Cerebellar nuclear complex (tissue), 1 donor: ENCODE results near the gene CLDN10.
"Not testable (repeated sequence)": the region's sequence is repeated elsewhere in the genome, so short reads cannot be mapped to it uniquely, and the experiment has no call there.

Experiments used
- DNase-seq, 2 experiments: peaks; one replicate each; lab custom pipeline; 2025; lab: John Stamatoyannopoulos, UW

CLDN10 gene

DNA sequence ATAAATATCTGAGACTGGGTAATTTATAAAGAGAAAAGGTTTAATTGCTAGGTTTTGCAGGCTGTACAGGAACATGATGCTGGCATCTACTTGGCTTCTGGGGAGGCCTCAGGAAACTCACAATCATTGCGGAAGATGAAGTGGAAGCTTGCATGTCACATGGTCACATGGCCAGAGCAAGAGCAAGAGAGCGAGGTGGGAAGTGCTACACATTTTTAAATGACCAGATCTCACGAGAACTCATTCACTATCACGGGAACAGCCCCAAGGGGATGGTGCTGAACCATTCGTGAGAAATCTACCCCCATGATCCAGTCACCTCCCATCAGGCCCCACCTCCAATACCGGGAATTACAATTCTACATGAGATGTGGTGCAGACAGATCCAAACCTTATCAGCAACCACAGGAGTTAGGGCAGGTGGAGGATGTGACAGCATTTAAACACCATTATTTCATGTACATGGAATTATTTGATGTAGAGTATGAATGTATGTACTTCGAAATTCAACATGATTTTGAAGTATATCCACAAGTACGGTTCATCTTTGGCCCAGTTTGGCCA lies 10.5 kb upstream of the CLDN10 start:
- no peak for DNase-seq

DNA sequence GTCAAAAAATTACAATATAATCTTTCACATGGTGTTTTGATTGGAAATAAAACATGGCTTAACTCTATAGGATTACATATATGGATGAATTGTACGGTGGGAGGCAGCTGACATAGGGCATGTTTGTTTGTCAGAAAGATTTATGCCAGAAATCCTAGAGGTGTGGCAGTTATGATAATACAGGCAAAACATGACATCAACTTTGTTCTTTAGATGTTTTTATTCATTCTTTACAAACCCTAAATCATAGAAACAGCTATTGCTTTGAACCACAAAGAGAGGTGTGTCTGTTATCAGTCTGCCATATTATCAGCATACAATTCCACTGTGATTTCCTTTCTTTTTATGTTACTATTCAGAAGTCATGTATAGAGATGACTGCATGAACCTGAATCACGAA lies 8.2 kb upstream of the CLDN10 start:
- DNase-seq, result no peak

DNA sequence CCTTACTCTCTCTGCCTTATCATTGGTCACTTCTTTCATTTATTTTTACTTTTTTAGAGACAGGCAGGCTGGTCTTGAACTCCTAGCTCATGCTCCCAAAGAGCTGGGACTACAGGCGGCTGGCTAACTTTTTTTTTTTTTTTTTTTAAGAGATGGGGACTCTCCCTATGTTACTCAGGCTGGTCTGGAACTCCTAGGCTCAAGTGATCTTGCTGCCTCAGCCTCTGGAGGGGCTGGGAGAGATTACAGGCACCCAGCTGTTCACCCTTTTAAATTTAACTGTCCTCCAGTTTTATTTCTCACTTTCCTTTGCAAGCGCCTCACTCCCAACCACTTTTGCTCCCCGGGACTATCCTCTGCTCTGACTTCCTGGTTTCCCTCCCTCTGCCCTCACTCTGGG lies 5.6 kb upstream of the CLDN10 start:
- DNase-seq, result no peak

DNA sequence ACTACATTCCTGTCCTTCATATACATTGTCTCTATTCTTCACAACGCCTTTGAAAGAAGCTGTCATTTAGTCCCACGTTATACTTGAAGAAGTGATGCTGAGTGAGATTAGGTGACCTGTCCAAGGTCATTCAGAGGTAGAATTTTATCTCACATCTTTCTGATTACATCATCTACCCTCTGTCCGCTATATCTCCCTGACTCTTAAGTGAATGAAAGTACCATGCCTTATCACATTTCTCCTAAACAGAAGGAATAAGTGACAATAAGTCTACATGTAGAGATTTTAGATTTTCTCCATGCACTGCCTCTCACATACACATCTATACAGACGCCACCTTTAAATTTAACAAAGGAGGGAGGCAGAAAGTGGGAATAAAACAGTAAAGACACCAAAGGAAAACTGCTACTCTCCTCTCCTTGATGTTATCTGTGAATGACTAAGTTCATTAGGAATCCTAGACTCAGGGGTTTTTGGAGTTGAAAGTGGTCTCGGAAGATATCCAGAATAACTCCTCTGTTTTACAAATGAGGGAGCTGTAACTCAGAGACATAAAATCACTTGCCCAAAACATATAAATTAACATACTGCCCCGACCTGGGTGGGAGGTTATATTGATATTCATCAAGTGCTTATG lies 4.9 kb upstream of the CLDN10 start:
- no peak for DNase-seq

DNA sequence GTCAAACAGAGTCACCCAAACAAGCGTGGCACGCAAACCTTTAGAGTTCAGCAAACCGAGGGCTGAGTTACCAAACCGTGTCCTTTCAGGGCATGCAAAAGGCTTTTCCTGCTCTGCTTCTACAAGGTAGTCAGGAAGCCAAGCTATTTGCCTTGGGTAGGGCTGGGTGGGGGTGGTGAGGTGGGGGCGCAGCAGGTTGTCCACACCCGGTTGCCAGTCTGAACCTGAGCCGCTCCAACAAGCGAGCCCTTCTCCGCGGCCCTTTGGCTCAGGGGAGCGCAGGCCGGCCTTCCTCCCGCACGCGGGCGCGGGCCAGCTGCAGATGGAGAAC lies 347 bp upstream of the CLDN10 start:
- DNase-seq, result no peak

DNA sequence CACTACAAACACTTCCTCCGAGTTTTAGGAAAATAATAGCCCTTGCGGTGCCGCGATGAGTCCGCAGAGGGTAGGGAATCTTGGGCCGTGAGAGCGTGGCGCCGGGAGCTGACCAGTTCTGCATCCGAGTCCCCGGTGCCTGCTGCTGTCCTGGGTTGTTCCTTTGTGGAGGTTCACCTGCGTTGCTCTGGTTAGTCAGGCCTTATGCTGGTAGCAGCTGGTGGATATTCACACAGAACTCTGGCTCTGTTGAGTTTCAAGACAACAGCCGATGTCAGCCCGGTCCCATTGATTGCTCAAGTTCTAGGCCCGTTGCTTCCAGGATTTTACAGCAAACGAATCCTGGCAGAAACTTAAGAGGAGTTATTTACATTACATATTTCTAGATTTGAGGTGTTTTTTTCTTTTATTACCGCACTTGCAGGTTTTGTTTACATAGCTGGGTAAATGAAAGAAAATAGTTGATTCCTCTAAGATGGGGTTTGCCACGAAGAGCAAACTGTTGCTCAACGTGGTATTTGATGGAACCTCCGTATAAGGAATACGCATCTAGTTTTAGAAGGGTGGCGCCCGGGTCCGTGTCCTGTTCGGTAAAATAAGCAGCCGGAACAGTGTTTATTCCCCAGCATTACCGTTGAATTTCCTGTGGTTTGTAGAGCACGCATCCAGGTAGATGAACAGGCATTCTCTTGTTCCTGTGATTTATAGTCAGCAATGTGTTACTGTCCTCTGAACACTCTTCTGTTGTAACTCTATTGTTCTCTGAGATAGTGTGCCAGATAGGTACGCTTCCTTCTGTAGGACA lies 1.3 kb downstream of the CLDN10 start:
- DNase-seq, result no peak

DNA sequence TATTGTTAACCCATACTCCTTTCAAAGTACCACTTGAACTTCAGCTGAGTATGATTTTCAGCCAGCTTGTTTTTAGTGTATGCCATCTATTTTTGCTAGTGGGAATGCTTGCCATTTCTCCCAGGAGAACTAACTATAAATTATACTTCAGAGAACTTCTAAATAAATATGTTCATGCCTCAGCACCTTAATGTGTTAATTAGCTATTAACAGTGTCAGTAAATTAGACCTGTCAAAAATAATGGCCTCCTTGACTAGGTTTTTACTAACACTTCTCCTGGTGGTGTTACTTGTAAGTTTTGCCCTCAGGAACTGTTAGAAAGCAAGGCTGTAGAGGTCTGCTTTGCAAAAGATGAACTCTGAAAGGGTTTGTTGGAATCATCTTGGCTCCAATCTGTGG lies 4.5 kb downstream of the CLDN10 start:
- DNase-seq, result no peak

DNA sequence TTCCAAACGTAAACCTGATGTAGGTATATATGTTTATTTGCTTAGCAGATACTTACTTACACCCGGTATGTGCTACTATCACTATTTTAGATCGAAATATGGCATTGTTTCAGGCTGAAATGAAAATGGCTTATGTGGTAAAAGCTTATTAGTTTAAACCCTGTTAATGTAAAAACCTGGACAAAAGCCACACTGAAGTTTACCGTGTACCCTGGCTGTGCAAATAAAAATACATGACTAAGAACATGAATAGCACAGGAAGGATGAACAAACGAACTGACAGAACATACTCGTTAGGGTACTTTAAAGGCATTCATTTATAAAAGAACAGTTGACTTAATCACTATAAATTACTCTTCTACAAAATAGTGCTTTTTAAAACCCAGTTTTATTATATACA lies 6.6 kb downstream of the CLDN10 start:
- DNase-seq, result no peak

DNA sequence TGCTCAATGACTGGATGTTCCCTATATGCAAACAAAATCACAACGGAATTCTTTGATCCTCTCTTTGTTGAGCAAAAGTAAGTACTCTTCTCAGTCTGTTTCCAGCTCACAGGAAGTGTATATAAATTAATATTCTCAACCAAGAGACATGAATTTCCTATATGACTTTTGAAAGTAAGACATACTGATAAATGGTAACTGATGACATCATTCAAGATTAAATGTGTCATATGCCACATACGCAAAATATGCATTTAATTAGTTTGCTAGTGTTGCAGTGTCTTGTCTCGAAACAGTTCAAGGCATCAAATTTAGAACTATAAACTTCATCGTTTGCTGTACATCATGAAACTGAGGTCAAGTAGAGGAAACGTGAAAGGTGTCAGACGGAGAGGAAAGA lies 7.9 kb downstream of the CLDN10 start:
- no peak for DNase-seq

DNA sequence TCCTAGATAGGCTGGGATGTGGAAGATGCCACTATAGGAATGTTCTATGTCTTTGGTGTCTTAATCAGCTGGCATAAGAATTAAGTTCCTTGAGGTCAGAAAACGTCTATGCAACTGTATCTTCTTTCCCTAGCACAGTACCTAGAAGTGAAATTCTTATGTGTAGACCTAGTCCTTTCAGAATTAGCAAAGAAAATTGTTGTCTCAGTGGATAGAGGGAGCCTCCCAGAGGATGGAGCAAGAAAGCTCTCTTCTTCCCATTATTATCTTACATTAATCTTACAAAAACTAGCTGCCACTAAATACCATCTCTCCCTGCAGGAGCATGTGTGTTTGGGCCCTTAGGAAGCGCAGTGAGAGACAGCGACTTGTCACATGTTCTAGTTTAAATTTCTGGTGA lies 11.6 kb downstream of the CLDN10 start:
- DNase-seq, result no peak

DNA sequence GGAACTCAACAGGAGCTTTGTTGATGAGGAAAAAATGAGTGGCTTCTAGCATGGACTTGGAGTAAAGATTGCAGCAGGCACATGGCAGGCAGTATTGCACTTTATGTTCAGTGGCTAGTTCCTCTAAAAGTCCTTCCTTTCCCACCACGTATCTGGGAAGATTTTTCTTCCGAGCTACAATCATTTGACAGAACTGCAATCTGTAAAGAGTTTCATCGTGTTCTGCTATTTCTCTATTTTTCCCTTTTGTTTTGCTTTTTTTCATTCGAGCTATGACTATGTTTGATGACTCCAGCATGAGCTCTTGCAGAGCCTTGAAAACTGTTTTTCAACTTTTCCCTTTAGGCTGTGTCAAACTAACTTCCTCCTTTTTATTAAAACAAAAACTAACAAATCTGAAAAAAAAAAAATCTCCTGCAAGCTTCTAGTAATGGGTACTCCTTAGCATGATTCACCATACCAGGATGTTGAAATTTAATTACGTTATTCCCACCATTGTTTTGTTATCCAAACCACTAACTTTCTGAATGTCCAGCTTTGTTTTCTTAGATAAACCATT lies 12.3 kb downstream of the CLDN10 start:
- no peak for DNase-seq

DNA sequence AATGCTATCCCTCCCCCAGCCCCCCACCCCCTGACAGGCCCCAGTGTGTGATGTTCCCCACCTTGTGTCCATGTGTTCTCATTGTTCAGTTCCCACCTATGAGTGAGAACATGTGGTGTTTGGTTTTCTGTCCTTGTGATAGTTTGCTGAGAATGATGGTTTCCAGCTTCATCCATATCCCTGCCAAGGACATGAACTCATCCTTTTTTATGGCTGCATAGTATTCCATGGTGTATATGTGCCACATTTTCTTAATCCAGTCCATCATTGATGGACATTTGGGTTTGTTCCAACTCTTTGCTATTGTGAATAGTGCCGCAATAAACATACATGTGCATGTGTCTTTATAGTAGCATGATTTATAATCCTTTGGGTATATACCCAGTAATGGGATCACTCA lies 13.2 kb downstream of the CLDN10 start:
- not testable (repeated sequence) for DNase-seq

DNA sequence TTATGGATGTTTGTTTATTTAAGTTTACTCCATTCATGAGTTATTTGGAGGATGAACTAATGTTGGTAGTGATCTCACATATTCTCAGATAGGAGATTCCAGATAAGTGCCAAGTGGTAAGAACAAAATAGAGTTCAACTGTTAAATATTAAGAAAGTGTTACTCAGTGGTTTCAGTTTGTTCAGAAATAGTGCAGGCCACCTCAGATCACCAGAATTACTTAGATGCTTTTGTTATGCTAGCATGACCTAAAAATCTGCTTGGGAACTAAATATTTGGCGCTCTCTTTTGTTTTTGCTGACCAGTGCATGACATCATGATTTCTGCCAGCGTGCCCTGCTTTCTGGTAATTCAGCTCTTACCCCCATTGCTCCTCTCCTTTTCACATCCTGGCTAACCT lies 15.6 kb downstream of the CLDN10 start:
- DNase-seq, result no peak

DNA sequence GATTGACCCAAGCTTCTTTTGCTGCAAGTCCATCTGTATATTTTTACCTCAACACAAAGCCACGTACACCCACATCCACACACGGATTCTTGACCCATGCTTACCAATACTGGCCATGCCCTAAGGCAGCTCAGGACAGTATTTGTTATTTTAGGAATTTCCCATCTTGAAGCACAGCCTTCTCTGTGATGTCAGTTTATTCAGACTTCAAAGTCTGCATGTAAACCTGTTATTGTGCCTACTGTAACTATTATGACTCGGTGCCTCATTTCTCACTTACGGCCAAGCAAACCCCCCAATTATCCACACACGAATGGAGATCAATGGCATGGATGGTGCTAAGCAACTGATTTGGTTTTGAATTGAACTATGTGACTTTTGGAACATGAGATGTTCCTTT lies 17.5 kb downstream of the CLDN10 start:
- no peak for DNase-seq

DNA sequence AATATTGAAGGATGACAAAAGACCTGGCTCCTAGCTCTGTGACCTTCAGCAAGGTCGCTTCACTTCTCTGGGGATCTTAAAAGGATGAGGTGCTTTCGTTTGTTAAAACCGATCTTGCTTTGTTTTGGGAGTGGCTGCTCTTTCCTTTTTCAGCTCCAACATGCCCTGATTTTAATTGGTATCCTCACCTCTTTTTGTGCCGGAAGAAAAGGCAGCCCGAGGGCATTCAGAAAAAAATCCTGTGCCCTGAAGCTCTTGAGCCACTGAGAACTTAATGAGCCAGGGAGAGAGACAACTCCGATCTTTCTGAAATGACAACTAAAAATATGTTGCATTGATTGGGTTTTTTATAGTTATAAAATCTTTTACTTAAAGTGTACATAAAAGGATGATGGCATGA lies 19.4 kb downstream of the CLDN10 start:
- no peak for DNase-seq

DNA sequence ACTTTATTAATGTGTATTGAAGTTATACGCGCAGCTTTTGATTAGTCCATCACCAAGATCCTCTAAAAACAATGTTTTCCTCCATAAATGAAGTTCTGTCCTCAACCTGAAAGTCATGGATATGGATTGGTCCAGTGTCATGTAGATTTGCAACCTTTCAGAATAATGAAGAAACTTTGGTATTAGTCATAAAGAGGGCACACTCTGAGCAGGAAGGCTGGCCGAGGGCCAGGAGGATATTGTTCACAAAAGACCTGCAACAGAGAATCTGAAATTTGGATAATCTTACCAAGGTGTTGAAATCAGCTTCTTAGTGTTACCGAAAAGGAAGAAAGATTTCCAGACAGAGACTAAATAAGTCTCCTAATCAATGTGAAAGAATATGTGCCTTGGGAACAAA lies 20.7 kb downstream of the CLDN10 start:
- DNase-seq, result no peak

DNA sequence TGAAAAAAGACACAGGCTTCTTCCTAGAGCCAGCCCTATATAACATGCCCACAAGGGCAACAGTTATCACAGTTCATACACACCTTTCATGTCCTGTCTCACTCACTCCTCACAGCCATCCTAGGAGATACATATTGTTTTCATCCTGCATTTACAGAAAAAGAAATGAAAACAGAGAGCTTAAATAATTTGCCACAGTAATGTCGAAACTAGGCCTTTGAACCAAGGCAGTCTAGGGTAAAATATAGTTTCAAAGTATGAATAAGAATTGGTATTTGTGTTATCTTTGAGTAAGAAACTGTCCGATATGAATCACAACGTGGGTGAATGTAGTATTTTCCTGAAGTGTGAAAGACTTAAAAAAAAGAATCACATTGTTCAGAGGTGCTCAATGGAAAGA lies 26.8 kb downstream of the CLDN10 start:
- no peak for DNase-seq

DNA sequence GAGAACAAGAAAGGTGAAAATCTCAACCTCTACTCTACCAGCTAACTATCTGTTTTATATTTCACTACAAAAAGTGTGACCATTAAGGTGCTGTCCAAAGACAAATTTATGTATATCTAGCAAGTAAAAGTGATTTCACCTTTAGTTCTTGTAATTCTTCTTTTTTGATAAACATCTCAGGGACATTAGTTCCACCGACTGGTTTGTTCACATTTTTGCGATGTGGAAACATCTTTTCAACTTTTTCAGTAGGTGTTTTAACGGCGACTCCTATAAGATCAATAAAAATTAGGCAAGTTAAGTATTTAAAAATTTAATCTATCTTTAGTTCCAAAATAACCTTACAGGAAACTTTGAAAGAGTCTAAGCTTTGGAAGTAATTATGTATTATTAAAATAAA lies 33.3 kb downstream of the CLDN10 start:
- DNase-seq, result no peak

DNA sequence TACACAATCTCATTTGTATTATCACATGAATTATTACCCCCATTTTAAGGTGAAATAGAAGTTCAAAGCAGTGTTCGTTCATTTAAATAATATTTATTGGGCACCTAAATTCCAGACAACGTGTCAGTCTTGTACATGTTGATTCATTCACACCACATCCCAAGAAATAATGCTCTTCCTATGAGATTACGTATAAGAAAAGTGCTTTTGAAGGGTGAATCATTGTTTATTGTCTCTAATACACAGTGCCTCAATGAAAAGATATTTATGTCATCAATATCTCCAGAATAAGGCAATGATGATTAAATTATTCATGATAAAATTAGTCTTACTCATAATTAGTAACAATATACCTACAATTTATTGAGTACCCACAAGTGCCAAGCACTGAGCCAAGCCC lies 35.6 kb downstream of the CLDN10 start:
- DNase-seq, result no peak

DNA sequence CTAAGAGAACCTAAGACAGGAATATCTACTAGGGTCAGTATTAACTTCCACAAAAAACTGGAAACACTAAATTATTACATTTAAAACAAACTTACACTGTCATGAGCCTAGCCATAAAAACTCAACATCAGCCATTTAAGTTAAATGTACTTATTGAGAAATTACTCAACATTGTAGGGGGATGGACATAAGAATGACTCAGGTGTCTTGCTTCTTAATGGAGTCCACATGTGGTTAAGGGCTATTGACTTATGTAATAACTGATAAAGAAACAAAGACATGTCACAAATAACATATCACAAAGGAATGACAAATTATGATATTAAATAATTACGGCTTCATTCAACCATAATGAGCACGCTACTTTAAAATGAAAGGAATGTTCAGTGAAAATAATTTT lies 36.2 kb downstream of the CLDN10 start:
- no peak for DNase-seq

DNA sequence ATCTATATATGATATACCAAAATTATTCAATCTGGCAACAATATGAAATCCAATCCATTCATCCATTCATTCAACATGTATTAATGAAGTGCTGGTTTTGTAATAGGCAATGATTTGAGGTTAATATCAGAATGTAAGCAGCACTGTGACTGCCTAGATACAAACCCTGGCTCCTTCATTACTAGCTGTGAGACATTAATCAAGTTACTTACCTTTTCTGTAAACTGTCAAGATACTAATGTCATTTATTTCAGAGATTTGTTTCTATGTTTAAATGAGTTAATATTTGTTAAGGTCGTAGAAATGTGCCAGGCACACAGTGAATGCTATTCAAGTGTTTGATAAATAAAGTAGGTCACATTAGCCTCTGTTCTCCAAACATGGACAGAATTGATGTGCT lies 40.9 kb downstream of the CLDN10 start:
- DNase-seq, result no peak

DNA sequence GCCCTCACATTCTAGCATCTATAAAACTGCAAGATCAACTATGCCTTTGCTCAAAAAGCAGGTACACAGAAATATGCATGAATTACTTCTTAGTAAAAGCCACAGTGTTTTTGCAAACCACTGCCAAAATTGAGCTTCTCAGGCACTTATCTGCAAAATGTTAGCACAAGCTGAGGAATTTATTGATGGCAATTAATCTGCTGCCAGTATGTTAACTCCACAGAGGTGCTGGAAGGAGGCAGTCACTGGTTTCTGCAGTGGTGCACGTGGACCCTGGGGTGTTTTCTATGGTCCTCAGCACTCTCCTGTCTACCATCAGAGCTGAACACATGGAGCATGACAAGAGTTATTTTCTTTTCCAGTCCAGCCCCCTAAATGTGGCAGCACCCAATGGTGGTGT lies 44.2 kb downstream of the CLDN10 start:
- DNase-seq, result no peak

DNA sequence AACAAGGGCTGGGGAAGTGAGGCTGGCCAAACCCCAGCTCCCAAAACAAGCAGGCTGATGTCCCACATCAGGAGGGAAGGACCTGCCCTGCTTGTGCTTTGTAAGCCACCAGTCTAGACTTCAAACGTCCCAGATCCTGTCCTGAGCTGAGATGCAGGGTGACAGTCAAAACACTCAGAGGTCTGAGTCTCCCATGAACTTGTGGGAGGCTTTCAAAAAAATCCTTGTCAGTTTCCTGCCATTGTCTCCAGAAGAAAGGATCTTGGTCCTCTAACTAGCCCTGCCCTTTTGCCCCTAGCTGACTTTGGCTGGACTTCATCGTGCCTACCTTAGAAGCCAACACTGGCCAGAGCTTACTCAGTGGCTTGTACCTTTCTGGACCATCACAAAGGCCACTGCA lies 48.7 kb downstream of the CLDN10 start:
- no peak for DNase-seq
